GM21381 (cell line): Measurements from ENCODE around the gene MIS12.

Source experiments
- ATAC-seq: cut with Tn5 transposase; IDR thresholded peaks from one replicate; pipeline ENCODE4 v1.9.1; 2021; ENCODE audit warnings: mild to moderate bottlenecking, moderate library complexity; ENCODE audit not compliant: unreplicated experiment

Gene MIS12

DNA sequence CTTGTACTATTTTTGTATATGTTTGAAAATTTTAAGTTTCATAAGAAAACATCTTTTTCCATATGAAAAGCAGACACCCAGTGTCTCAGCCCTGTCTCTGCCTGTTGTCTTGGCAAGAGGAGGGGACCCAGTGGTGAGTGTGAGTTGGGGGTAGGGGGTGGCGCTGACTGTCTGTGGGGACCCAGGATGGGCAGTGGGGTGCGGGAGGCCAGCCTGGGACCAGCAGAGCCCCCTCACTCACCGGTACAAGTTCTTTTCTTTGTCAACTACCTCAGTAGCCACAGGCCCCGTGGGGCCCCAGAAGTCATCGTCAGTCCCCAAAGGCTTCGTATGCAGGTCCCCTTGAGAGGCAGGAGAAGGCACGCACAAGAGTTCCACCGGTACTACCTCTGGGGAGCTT lies 46.2 kb downstream of the MIS12 start:
- no peak for ATAC-seq

DNA sequence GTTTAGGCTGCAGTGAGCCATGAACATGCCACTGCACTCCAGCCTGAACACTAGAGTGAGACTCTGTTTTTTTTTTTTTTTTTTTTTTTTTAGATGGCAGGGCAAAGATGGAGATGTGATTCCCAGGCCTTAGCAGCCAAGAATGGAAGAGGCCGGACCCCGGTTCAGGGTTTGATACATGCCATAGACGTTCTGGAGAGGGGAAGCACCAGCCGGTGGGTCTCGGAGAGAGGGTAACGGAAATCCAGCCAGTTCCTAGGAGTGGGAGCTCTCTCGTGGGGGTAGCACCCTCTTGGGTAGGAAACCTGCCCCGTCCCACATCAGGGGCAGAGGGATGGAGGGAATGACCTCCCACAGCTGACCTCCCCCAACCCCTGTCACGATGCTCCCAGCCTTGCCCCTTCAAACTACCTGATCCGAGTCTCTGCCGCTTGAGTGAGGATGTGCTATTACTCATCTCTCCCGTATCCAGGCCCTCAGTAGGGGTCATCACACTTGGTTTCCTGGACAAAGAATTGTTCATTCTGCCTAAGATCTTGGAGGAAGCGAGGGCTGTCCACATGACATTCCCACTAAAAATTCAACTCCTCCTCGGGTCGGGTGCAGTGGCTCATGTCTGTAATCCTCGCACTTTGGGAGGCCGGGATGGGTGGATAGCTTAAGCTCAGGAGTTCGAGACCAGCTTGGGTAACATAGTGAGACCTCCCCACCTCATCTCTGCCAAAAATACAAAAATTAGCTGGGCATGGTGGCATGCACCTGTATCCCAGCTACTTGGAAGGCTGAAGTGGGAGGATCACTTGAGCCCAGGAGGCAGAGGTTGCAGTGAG lies 47.3 kb downstream of the MIS12 start:
- ATAC-seq: no peak

DNA sequence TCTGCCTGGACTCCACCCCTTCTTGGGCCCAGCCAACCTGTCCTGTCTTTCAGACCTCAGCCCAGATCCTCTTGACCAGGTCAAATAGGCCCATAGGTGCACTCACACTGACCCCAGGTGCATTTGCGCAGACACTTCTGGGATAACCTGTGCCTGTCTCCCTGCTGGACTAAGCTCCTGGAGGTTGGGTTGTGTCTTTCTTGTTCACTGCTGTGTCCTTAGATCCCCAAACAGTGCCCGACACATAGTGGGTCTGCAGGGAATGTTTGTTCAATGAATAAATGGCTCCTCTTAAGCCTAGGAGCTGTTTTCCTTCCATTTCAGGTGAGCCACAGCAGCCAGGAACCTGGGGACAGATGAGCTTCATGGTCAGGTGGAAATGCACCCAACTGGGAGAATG lies 49.1 kb downstream of the MIS12 start:
- ATAC-seq: no peak

DNA sequence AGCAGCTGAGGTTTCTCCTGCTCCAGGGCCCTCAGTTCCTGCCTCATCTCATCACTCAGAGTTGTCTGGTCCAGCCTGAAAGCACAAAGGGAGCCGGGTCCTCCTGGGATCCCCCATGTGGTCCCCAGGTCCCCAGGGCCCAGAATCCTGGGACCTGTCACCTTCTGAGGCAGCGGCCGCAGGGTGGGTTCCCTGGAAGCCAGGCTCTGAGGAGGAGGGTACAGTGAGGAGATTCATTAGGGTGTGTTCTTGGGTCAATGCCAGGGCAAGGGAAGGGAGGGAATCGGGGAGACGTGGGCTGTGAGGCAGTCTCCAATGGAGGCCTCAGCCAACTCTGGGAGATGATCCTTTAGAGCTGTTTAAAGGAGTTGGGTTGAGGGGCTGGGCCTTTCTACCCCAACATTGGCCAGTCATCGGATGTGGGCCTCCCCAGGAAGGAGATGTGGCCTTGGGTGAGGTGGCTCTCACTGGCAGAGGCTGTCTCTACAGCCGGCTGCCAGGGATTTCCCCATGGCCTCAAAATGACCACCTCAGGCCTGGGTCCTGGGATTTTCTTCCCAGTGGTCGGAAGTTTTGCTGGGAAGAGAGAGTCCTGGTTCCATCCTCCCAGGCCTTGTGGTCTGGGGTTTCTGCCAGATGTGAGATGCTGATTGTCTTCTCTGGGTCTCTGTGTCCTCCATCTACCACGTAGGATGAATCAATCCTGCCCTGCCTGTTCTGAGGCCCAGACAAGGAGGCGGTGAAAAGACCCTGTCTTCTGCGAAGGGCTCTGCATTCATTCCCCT lies 50.7 kb downstream of the MIS12 start:
- no peak for ATAC-seq

DNA sequence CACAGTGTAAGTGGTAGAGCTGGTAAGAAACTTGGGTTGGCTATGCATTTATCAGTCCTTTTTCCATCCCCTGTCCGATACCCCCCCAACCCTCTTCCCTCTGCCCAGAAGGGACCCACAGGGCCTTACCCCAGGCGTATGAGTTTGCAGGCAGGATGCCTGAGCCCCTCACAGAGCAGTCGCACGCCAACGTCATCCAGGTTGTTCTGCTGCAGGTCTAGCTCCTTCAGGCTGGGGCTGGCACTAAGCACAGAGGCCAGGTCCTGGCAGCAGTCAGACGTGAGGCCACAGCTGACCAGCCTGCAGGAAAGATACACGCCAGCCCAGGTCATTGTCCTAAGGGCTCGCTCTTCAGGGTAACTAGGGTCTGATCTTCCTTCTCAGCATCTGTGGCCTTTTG lies 52.9 kb downstream of the MIS12 start:
- ATAC-seq: no peak

DNA sequence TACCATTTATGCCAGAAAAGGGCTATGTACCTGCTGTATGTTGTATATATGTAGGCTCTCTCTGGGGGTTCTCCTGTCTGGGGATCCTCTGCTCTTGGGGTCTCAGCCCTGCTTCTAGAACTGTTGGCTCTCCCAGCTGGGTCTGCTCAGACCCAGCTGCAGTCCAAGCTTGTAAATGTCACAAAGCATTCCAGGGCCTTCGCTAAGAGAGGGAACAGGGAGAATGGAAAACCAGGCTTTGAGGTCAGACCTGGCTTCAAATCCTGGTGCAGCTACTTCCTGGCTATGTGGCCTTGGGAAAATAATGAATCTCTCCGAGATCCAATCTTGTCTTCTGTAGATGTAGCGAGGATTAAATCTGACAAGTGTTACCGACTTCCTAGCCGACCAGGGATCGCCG lies 54.0 kb downstream of the MIS12 start:
- ATAC-seq: no peak
